Measurements from ENCODE around the gene UNC13A.
A peak's percentile ranks its signal among the peaks of the same experiment; 100 is the strongest.

DNA sequence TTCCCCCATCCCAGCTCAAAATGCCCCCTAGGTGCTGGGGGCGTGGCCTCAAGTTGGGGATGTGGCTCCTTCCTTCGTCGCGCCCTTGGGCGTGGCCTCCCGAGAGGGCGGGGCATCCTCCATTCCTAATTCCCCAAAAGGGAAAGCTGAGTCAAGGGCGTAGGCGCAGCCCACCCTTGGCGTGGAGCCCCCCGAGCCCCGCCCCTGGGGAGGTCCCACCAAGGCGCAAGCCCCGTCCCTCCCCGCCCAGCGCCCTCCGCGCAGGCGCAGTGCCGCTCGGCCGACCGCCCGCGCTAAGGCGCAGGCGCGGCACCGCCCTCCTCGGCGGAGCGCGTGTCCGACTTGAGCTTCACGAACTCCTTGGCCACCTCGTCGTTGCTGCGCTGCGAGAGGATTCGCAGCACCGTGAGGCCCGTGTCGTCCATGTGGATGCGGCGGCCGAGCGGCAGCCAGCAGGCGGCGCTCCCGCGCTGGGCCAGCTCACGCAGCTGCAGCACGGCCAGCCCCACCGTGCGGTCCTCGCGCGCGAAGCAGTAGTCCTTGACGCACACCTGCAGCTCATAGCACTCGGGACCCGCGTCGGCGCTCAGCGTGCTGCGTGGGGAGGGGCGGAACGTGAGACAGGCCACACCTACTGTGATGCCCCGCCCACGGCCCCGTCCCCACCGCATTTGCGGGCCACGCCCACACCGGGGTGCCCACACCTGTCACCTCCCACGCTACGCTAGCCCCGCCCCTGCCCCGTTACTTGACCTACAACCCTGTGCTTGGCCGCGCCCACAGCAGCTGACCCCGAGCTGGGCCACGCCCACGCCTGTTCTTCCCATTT is 82.2 kb downstream of the UNC13A start:
- TF ChIP-seq, protein P1, sequence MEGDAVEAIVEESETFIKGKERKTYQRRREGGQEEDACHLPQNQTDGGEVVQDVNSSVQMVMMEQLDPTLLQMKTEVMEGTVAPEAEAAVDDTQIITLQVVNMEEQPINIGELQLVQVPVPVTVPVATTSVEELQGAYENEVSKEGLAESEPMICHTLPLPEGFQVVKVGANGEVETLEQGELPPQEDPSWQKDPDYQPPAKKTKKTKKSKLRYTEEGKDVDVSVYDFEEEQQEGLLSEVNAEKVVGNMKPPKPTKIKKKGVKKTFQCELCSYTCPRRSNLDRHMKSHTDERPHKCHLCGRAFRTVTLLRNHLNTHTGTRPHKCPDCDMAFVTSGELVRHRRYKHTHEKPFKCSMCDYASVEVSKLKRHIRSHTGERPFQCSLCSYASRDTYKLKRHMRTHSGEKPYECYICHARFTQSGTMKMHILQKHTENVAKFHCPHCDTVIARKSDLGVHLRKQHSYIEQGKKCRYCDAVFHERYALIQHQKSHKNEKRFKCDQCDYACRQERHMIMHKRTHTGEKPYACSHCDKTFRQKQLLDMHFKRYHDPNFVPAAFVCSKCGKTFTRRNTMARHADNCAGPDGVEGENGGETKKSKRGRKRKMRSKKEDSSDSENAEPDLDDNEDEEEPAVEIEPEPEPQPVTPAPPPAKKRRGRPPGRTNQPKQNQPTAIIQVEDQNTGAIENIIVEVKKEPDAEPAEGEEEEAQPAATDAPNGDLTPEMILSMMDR (conservative IDR thresholded peaks at IDR 0.05; ENCODE audit: low read depth, low read length), result peak; percentile 59
- no peak for TF ChIP-seq EZH2 (IDR thresholded peaks at IDR 0.05; ENCODE audit: borderline replicate concordance, low read depth, low read length, poor library complexity, severe bottlenecking)
